Lower leg skin (tissue), 3 donors: ENCODE results near the gene CCL17.

ENCODE experiments used
- CTCF ChIP-seq, 3 donors: fragments of 450-650 bp; IDR thresholded peaks; one replicate each; pipeline ENCODE4 v1.5.1; 2016; ENCODE audit warnings: antibody characterized with exemption in 3 of 3, mild to moderate bottlenecking in 3 of 3, moderate library complexity in 2 of 3
- POLR2A ChIP-seq, 2 donors: fragments of 450-650 bp; IDR thresholded peaks; one replicate each; pipeline ENCODE4 v1.6.1; 2016 to 2017; ENCODE audit warnings: antibody characterized with exemption in 2 of 2, mild to moderate bottlenecking in 1 of 2, moderate library complexity in 1 of 2

GRCh38 chr16:57394444-57394843 is 10.1 kb upstream of the CCL17 start:
- TF ChIP-seq POLR2A (IDR thresholded peaks at IDR 0.05) (no peak), CTCF (IDR thresholded peaks at IDR 0.05) (no peak)
